ENCODE results near the gene NAMPT. TPM values are rescaled to one million over a fixed set of nuclear protein-coding genes. Genes with fewer than 3 reads are reported as not detected.

NAMPT gene
- total RNA-seq, 1 donor from 2014 or later = 184 TPM

- peak overlapping the region; percentile 94 for H3K27ac ChIP-seq
- TF ChIP-seq CTCF (IDR thresholded peaks at IDR 0.05) = no peak
- DNase-seq = no peak
- H3K36me3 ChIP-seq = peaks cover 3% of the 10 kb centered on the region
- no peaks in the 10 kb centered on the region for H3K27me3 ChIP-seq
- no peaks in the 10 kb centered on the region for H3K9me3 ChIP-seq
- no peak for ATAC-seq
- peak overlapping the region; percentile 81 for H3K4me3 ChIP-seq
- intact Hi-C loops (cut with DNase I) = no loop called here
- H3K4me1 ChIP-seq = peaks cover 53% of the 10 kb centered on the region
These were observed 2.4 kb downstream of the NAMPT start for GRCh38 chr7:106282390-106282789.

- ATAC-seq (no peak), DNase-seq (no peak)
- peaks cover 53% of the 10 kb centered on the region for H3K4me1 ChIP-seq
- H3K9me3 ChIP-seq = no peaks in the 10 kb centered on the region
- peaks cover 7% of the 10 kb centered on the region for H3K36me3 ChIP-seq
- peak overlapping the region; percentile 94 for H3K27ac ChIP-seq
- intact Hi-C loops (cut with DNase I) = no loop called here
- H3K4me3 ChIP-seq = peak overlapping the region; percentile 81
- no peak for TF ChIP-seq CTCF (IDR thresholded peaks at IDR 0.05)
- no peaks in the 10 kb centered on the region for H3K27me3 ChIP-seq
These were observed 3.0 kb downstream of the NAMPT start for GRCh38 chr7:106281585-106282318.

GRCh38 chr7:106281127-106281526, 3.7 kb downstream of the NAMPT start:
- Histone ChIP-seq H3K36me3 (peaks cover 12% of the 10 kb centered on the region), H3K9me3 (no peaks in the 10 kb centered on the region), H3K27me3 (no peaks in the 10 kb centered on the region), H3K4me3 (peak overlapping the region; percentile 8), H3K4me1 (peaks cover 53% of the 10 kb centered on the region), H3K27ac (peak overlapping the region; percentile 1)
- intact Hi-C loops (cut with DNase I) = no loop called here
- ATAC-seq = no peak
- no peak for DNase-seq
- no peak for TF ChIP-seq CTCF (IDR thresholded peaks at IDR 0.05)

GRCh38 chr7:106279425-106280197, 5.2 kb downstream of the NAMPT start:
- H3K4me3 ChIP-seq = no peak overlapping the region
- DNase-seq (no peak), ATAC-seq (no peak)
- H3K36me3 ChIP-seq = peaks cover 28% of the 10 kb centered on the region
- H3K4me1 ChIP-seq = peaks cover 53% of the 10 kb centered on the region
- H3K27me3 ChIP-seq = no peaks in the 10 kb centered on the region
- intact Hi-C loops (cut with DNase I) = no loop called here
- TF ChIP-seq CTCF (IDR thresholded peaks at IDR 0.05) = no peak
- no peaks in the 10 kb centered on the region for H3K9me3 ChIP-seq
- no peak overlapping the region for H3K27ac ChIP-seq

DNA sequence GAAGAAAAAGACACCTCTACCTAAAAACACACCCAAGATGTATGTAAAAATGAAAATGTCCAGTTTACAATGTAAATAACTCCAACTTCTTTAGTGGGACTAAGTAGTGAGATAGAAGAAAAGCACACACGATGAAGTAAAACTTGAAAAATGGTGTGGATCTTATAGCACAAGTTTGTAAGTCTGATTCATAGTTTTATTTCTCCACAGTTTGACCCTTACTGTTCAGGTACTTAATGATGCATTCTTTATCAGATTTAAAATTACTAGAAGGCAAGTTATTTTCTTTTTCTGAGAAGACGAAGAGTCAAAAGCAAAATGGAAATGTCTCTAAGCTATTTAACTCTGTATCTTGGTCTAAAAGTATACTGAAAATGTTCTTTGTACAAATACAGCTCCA, 6.1 kb downstream of the NAMPT start:
- H3K4me3 ChIP-seq = no peak overlapping the region
- TF ChIP-seq CTCF (IDR thresholded peaks at IDR 0.05) = no peak

More for the DNA sequence above, 6.1 kb downstream of the NAMPT start:
- Histone ChIP-seq H3K27ac (no peak overlapping the region), H3K9me3 (no peaks in the 10 kb centered on the region), H3K4me1 (peaks cover 53% of the 10 kb centered on the region), H3K36me3 (peaks cover 37% of the 10 kb centered on the region), H3K27me3 (no peaks in the 10 kb centered on the region)
- no peak for DNase-seq
- ATAC-seq = no peak
- intact Hi-C loops (cut with DNase I) = no loop called here

Data from upper lobe of right lung (tissue), 1 donor.